Cardiac septum (tissue), 1 donor: ENCODE measurements around the gene OCIAD1. TPM values are rescaled to one million over a fixed set of nuclear protein-coding genes. Genes with fewer than 3 reads are reported as not detected.
"Not testable (repeated sequence)": the region's sequence is repeated elsewhere in the genome, so short reads cannot be mapped to it uniquely, and the experiment has no call there.

Experiments
- DNase-seq: peaks from one replicate; pipeline ENCODE4 v3.0.0-alpha.2; 2020; ENCODE audit warnings: low spot score
- intact Hi-C: fragments of 100-400 bp; cut with DNase I; formaldehyde crosslinking; loops from one replicate; pipeline ENCODE4 v1.14.0; 2022
- long read RNA-seq: library from polyadenylated mRNA; unstranded; transcript quantifications from one replicate; pipeline ENCODE4 v2.0.0, GENCODE V29; 2021
- total RNA-seq: library from RNA; stranded (reverse); fragmentation: NEBNext Ultra II Directional; extraction: Animal tissue kit (Norgen Biotek cat#: 25700); gene quantifications from one replicate; pipeline ENCODE4 v1.2.1, GENCODE V29; 2021
- donor health status: DM: no; HTN: no; CAD: no.

Gene OCIAD1
- 137 TPM for total RNA-seq
- long read RNA-seq, transcript OCIAD1-202 (9 exons, 1,594 nt): minor isoform, 27 of 92 reads
- long read RNA-seq, transcript OCIAD1-201 (9 exons, 1,414 nt): major isoform, 38 of 92 reads
- long read RNA-seq, partial matches to known transcripts: 10 of 92 reads
- long read RNA-seq, other reads (novel, unspliced or antisense): 13 of 92 reads

DNA sequence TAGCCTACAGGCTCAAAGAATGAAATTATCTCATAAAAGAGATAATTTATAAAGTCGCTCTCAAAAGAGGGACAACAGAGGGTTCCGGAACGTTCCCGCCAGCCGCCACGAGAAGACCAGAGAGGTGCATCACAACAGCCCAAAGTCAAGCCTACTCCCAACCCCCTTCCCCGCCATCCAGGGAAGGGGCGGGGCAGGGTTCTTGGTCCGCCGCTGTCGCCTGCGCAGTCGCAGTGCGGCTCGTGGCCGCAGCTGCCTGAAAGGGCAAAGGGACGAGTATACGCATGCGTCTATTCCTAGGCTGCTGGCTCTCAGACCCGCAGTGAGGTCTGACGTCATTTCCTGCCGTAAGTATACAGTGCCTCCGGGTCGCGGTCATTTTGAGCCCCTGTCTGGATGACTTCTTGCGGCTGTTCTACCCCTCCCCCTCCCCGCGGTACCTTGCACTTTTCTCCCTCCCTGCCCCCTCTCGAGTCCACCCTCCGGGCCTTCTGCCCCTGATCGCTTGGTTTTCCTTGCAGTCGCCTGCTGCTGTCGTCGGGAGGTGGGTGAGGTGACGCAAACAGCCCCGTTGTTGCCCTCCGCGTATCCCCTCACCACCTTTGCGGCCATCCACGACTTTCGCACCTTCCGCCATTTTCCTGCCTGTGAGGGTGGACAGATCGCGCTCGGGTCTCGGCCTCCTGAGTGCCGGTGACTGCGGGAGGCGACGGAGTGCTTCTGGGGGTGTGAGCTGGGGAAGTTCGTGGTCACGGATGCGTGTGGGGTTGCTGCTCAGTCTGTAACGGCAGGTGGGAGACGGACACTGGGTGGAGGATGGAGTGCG is at the start of gene OCIAD1:
TSS of gene OCIAD1 (plus strand) at position 383 of the 826 bp plus-strand sequence. CDS start 1,537 bp downstream, outside the sequence.
- intact Hi-C loops: loop anchor here (1.0 to 10.0 kb wide), 2 partner anchors 51 to 256 kb away; partner anchors contain the start of gene FRYL
- peak; percentile 97 for DNase-seq

DNA sequence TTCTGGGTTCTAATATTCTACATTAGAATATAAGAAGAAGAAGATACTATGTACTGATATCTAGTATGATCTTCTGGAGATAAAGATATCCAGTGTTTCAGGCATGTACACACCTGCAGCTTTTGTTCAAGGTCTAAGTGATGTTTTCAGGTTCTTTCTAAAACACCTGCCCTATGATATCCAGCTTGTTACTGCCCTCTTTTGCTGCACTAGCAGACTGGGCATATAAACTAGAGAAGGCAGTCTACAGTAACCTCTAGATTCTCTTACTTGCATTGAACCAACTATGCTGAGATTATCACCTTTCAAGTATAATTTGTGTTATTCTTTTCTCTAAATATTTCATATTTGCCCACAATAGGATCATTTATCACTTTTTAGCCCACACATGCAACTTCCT is 48.9 kb upstream of the OCIAD1 start:
- intact Hi-C loops: no loop called here
- DNase-seq: no peak

DNA sequence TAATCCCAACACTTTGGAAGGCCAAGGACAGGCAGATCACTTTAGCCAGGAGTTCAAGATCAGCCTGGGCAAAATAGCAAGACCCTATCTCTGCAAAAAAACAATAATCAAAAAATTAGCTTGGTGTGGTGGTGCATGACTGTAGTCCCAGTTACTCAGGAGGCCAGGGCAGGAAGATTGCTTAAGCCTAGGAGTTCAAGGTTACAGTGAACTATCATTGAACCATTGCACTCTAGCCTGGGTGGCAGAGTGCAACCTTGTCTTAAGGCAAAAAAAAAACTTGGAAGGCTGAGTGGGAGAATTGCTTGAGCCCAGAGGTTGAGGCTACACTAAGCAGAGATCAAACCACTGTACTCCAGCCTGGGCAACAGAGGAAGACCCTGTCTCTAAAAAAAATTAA is 45.6 kb upstream of the OCIAD1 start:
- intact Hi-C loops: no loop called here
- DNase-seq: no peak

- DNase-seq: no peak
- intact Hi-C loops: no loop called here
These were observed 44.3 kb upstream of the OCIAD1 start for GRCh38 chr4:48786549-48786948.

- intact Hi-C loops: no loop called here
- DNase-seq: no peak
These were observed 43.8 kb upstream of the OCIAD1 start for GRCh38 chr4:48787056-48787455.

DNA sequence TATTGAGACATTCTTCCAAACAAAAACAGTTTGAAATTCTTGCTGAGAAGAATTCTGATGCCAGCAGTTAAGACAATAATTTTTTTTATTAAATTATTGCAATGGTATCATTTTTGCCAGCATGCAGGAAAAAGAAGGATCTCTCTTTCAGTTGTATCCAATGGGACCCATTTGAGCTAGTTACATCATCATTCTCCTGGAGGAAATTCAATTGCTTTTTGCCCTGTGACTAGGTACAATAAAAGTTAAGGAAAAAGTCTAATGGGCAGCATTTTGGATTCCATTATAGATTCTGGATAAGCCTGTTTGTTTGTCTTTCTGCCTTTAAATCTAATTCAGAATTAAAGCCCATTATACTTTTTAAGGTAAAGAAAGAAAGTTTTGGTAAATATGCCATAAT is 40.3 kb upstream of the OCIAD1 start:
- intact Hi-C loops: no loop called here
- no peak for DNase-seq

DNA sequence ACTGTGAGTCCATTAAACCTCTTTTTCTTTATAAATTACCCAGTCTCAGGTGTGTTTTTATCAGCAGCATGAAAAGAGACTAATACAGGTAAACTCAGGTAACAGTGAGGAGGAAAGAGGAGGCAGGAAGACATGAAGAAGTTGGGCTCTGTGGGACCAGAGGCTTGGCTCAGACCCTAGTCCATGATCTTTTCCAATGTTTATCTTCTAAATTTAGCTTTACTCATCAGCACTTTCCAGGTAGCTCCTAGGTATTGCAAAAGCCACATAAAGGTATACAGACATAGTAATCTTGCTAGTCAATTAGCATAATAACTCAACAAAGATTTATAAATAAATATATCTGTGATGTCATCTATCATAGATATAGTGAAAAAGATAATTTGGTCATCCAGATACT is 39.6 kb upstream of the OCIAD1 start:
- DNase-seq: no peak
- intact Hi-C loops: no loop called here

DNA sequence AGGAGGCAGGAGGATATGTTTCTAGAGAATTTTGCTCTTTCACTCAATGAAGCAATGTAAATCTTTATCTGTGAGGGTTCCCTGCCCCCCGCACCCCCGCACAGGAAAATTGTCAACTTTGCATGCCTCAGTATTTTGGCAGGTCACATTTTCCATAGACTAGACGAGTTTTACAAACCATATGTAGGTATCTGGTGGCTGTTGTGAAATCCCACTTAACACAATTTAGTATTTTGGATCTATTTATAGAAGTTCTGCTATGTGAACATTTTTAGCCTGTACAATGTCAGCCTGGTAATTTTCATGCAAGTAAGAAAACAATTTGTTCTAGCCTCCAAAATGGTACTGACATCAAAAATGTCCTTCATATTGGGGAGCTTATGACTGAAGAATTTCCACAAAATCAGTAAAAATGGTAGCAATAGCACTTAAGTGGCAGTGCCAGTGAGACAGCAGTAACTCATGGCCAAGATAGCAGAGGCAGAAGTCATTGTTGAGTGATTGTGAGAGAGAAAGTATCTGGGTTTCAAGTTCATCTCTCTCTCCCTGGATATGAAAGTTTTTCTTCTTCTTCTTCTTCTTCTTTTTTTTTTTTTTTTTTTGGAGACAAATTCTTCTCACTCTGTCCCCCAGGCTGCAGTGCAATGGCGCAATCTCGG is 38.4 kb upstream of the OCIAD1 start:
- DNase-seq: no peak
- intact Hi-C loops: no loop called here

GRCh38 chr4:48795108-48795507 is 35.8 kb upstream of the OCIAD1 start:
- intact Hi-C loops: no loop called here
- DNase-seq: no peak

GRCh38 chr4:48796191-48796926 is 34.5 kb upstream of the OCIAD1 start:
- intact Hi-C loops: no loop called here
- DNase-seq: no peak

DNA sequence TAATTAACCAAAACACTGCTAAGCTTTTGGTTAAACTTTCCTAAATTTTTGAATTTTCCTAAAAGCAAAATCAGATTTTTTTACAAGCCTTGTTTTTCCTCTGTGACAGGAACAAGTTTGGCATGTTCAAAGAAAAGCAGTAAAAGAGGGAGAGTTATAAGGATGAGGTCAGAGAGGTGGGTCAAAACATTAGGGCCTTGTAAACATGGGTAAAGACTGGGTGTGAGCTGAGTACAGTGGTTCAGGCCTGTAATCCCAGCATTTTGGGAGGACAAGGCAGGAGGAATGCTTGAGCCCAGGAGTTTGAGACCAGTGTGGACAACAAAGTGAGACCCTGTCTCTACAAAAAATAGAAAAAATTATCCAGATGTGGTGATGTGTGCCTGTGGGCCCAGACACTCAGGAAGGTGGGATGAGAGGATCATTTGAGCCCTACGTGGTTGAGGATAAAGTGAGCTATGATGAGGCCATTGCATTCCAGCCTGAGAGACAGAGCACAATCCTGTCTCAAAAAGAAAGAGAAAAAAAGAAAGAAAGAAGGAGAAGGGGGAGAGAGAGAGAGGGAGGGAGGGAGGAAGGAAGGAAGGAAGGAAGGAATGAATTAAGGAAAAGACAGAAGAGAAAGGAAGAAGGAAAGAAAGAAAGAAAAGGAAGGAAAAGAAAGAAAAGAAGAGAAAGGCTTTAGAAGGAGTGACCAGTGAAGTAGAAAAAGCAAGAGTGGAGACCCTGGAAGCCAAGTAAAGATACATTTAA is 33.8 kb upstream of the OCIAD1 start:
- DNase-seq: no peak
- intact Hi-C loops: no loop called here

DNA sequence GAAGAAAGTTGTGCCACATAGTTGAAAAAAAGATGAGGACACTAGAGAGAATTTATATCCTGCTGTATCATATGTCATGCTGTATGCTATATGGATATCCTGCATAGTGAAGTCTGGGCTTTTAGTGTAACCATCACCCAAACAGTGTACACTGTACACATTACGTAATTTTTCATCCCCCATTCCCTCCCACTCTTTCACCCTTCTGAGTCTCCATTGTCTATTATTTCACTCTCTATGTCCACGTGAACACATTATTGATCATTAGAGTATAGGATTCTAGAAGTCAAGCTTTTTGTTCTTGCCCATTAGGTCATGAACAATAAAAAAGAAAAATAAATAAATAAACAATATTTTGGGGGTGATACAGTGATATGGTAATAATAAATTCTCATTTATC is 32.8 kb upstream of the OCIAD1 start:
- intact Hi-C loops: no loop called here
- DNase-seq: no peak

- intact Hi-C loops: no loop called here
These were observed 31.7 kb upstream of the OCIAD1 start for GRCh38 chr4:48799157-48799556.

DNA sequence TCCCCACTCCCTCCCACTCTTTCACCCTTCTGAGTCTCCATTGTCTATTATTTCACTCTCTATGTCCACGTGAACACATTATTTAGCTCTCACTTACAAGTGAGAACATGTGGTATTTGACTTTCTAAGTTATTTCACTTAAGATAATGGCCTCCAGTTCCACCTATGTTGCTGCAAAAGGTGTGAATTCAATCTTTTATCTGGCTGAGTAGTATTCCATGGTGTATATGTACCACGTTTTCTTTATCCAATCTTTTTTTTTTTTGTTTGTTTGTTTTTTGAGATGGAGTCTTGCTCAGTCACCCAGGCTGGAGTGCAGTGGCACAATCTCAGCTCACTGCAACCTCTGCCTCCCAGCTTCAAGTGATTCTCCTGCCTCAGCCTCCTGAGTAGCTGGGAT is 30.7 kb upstream of the OCIAD1 start:
- intact Hi-C loops, DNase-seq: not testable (repeated sequence)

More at GRCh38 chr4:48799157-48799556, 31.7 kb upstream of the OCIAD1 start:
- DNase-seq: no peak

DNA sequence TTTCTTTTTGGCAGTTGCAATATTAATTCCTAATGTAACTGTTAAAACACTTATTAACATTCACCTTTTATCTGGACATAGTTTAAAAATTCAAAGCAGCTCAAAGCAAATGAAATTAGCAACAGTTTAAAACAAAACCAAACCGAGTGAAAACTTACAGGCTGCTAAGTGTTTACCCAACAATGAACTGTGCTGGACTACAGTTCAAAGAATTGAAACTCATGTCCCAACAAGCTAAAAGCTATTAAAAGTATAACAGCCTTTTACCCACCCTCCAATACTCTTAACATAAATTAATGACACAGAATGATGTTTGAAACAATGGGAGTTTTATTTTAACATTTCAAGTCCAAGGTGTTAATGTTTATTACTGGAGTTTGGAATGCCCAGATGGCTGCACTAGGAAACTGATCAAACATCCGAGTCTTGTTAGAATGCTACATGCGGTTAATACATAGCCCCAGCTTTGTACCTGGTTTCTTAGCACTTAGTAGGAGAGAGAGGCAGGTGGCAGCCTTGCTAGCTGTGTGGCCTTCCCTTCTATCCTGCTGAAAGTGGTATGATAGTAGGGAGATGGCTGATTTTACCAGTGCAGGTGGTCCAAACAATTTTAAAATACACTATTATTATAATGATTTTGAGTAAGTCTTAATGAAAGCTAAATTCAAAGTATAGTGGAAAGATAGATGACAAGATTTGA is 29.7 kb upstream of the OCIAD1 start:
- intact Hi-C loops: no loop called here
- no peak for DNase-seq

DNA sequence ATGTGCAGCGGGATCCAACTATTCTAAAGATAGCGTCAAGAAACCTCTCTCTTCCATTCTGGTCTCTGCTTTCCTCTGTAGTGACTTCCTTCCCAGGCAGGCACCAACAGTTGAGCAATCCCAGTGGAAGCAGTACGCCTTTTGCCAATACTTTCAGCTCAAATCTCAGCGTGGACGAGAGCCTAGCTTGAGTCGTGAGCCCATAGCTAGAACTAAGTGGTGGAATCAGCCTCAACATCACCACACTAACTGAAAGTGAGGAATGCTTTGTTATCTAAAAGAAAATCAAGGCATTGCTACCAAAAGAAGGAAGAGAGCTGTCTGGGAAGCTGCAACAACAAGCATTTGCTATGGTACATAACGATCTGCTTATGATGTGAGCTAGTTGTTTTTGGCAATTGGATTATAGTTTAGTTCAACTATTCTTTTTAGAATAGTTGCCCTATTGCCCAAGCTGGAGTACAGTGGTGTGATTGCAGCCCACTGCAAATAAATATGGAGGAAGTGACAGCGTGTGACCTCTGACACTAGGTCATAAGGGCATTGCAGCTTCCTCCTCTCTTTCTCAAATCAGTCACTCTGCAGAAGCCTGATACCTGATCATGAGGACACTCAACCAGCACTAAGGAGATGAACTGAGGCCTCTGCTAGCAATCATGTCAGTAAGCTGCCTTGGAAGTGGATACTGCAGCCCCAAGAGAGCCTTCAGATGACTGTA is 26.1 kb upstream of the OCIAD1 start:
- DNase-seq: no peak
- intact Hi-C loops: no loop called here

- DNase-seq: no peak
- intact Hi-C loops: no loop called here
These were observed 18.0 kb upstream of the OCIAD1 start for GRCh38 chr4:48812866-48813265.

DNA sequence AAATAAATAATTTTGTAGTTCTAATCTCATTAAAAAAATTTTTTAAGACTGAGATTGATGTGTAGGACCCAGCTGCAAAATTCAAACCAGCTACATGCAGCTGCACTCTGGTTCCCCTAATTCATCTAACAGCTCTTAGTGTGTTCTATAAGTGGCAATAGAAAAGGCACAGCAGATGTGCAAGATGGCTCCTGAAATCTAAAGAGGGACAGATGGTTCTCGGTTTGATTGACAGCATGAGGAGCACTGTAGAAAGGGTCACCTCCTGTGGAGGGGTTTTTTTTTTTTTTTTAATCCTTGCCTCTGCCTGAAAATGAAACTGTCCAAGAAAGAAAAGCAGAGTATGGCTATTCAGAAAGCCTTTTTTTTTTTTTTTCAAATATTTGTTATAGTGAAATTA is 16.9 kb upstream of the OCIAD1 start:
- intact Hi-C loops: no loop called here
- no peak for DNase-seq
